Stimulated activated CD4-positive, alpha-beta T cell treated with anti-CD3 and anti-CD28 coated beads, Interleukin-1b, Interleukin-23, amount 100 ng/mL, for 24 hours (primary cell): ENCODE results near the gene NOCT.
A peak's percentile ranks its signal among the peaks of the same experiment; 100 is the strongest.
"Not testable (repeated sequence)": the region's sequence is repeated elsewhere in the genome, so short reads cannot be mapped to it uniquely, and the experiment has no call there.

Experiments
- DNase-seq, 4 experiments: peaks; one replicate each; pipeline ENCODE4 v3.0.0-alpha.2; 2020; ENCODE audit warnings: low read depth in 4 of 4, low spot score in 1 of 4

NOCT gene

DNA sequence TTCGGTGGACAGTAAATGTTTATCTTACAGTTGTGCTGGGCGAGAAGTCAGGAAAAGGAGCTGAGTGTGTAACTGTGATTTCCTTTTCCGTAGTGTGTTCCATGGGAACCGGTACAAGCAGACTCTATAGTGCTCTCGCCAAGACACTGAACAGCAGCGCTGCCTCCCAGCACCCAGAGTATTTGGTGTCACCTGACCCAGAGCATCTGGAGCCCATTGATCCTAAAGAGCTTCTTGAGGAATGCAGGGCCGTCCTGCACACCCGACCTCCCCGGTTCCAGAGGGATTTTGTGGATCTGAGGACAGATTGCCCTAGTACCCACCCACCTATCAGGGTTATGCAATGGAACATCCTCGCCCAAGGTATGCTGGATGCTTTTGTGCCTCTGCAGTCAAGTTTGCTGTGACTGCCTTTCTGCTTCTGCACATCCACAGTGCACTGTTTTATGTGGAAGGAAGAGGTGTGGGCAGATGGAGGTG lies 27.4 kb downstream of the NOCT start:
- no peak for DNase-seq

DNA sequence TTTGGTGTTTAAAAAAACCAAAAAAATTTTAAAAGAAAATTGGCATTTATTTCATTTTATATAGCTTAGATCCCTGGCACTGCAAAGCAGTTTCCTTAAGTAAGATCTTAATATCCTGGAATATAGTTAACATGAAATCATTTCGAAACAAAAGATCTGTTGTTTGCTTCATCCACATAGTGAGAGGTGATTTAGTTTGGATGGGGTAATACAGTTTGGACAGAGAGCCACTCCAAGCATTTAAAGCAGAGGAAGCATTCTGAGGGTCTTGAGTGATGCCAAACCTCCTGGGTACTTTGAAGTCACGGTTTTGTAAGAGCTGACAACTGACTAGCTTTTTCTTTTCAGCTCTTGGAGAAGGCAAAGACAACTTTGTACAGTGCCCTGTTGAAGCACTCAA lies 28.7 kb downstream of the NOCT start:
- DNase-seq: no peak

DNA sequence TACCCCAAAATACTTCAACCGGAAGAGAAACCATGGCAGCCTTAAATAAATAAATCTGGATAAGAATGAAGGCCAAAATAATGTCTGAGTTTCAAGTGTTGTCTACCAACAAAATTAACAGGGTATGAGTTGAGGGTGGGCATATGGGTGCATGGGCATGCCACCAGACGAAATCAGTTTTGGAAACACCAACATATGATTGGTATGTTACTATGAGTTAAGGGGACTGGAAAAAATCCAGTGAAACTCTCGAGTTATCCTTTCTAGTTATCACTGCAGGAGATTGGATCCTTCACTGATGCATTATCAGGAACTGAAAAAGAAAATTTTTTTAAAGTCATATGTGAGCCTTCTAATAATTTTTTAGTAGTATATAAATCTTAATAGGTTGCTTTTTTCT lies 32.4 kb downstream of the NOCT start:
- no peak for DNase-seq

DNA sequence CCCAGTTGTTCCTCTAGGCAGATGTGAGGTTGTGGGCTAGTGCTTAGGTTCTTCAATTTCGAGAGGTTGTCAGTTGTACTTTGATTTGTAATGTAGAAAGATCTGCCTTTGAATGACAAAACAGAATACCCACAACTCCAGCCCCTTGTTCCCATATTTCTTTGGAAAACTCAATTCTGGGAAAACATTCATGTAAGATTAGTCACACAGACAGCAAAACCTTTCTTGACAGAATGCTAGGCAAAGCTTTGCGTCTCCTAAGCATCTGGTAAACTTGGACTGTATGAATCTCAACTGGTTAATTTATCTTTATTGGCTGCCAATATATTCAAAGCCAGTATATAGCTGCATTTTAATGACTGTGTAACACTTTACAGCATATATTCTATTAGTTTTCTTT lies 34.9 kb downstream of the NOCT start:
- DNase-seq: no peak

DNA sequence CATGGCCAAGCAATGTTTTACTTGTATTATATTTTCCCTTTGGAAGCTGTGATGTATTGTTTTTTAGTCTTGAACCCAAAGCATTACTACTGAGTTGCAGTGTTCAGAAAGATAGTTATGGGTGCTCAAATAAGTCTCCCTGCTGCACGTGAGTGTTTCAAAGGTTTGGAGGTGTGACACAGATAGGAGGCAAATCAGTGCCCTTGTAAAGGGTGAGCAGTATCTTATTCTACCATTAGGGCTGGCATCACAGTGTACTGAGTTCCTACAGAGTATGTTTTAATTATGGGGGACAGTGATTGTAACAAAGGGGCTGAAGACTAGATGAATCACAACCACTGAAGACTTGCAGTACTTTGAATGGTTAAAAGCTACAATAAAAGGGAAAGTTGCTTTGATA lies 38.3 kb downstream of the NOCT start:
- DNase-seq: no peak

DNA sequence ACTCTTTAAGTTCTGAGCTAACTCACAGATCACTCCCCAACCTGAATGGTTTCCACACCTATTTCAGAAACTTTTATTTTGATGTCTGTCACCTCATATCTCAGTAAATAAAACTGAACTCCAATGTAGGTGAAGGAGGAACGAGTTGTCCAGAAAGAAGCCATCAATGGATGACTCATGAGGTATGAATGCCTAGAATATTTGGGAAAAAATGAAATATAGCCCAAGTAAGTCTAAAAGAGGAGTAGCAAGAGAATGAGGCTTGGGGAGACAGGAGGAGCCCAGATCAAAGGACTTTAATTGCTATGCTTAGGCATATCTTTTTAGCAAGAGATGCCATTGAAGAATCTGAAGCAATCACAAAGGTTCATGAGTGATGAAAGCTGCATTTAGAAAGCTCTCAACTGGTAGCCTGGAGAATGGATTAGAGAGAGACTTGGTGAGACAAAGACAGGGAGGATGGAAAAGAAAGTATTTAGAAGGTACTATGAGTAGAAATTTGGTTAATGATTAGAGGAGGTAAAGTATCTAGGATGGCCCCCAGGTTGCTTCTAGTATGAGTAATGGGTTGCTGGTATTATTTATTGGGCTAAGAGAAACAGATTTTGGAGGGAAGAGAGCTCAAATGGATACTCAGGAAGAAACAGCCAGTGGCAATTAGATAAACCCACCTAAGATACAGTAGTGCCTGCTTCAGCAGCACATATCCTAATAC lies 39.4 kb downstream of the NOCT start:
- no peak for DNase-seq

DNA sequence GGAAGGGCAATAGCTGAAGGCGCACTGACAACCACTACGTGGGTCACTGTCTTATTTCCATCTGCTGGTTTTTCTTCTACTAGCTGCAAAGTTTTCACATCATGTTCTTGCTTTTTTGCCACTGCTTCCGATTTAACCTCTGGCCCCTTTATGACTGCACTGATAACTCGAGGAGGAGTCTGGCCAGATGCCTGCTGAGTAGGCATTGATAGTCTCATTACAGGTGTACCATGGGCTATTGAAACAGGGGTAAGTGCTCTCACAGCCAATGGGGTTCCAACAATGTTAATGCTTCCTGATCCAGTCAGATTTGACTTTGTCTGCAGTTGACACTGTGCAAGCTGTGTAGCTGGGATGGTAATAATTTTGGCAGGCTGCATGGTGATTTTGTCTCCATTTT lies 43.4 kb downstream of the NOCT start:
- not testable (repeated sequence) for DNase-seq

DNA sequence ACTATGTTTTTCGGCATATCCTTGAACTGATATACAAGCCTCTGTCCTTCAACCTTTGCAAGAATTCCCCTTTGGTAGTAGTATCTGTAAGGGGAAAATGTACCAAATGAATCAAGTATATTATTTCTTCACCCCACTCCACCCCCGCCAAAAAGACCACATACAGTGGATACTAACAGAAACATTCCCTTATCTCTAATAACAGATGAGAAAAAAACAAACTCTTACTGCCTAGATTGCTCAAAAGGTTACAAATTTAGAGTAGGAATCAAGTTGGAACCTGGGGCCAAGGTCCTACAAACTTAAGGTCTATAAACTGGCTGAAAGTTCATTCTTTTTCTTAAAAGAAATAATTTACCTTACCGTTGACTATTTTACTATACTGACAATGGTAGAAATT lies 45.0 kb downstream of the NOCT start:
- DNase-seq: no peak

DNA sequence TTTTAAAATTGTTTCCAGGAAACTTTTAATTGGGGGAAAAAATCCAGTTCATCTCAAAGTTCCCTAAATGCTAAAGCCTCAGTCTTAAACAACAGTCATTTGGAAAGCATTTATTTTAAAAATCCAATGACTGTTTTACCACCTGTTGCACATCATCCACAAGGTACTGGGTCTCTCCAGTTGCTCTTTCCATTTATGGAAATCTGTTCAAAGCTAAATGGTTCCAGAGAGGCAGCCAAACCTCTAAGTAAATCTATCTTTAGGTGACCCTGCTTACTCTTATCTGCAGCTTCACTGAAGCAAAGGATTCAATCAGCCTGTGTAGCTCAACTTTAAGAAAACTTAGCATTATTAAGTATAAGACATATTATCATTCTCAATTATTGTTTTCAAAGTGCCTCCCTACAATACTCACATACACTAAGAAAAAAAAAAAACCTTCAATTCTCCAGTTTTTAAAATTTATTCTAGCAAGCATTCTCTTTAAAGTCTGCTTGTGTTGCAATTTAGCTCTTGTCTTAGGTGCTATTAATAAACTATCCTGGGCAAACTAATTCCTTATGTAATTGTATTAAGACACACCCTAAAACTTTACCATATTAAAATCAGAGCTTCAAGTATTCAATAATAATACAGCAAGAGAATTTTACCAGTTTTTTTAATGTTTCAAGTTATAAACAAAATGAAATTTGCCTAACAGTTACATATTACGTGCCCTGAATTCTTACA lies 60.6 kb downstream of the NOCT start:
- DNase-seq: no peak

DNA sequence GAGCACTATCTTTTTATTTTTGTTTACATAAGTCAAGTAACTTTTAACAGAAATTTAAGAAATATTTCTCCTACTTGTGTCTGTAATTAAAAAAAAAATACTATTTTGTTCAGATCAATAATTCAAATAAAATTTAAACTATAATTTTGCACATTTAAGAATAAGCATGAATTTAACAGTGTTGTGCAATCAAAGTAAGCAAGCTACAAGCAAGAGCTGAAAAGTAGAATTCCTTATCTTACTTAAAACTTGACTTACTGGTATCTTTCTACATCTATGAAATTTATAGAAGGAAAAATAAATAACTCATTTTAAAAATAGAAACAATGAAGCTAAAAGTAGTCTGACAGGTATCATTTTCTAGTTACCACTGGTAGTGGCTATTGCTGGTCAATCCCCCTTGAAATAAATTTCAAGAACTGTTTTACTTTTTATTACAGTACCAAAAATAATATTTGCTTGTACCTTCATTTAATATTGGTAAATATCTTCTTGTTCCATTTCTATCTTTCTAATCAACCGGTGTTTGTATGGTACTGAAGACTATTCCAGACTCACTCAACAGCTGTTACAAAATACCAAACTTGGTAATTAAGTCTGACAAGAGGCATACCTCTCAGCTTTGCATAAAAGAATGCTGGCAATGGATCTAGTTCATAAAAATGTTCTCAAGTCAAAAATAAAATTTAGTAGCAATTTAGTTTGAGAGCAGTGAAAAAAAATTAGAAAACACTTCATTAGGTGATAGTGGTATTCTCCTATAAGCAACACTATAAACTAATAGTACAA lies 62.2 kb downstream of the NOCT start:
- no peak for DNase-seq

DNA sequence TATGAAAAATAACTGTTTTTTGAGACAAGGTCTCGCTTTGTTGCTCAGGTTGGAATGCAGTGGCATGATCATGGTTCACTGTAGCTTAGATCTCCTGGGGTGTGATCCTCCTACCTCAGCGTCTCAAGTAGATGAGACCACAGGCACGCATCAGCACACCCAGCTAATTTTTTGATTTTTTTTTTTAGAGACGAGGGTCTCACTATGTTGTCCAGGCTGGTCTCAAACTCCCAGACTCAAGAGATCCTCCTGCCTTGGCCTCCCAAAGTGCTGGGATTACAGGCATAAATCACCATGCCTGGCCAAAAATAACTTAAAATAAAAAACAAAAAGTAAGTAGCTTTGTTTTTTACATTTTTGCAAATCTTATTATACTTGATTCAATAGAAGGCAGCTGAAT lies 63.3 kb downstream of the NOCT start:
- DNase-seq: no peak

DNA sequence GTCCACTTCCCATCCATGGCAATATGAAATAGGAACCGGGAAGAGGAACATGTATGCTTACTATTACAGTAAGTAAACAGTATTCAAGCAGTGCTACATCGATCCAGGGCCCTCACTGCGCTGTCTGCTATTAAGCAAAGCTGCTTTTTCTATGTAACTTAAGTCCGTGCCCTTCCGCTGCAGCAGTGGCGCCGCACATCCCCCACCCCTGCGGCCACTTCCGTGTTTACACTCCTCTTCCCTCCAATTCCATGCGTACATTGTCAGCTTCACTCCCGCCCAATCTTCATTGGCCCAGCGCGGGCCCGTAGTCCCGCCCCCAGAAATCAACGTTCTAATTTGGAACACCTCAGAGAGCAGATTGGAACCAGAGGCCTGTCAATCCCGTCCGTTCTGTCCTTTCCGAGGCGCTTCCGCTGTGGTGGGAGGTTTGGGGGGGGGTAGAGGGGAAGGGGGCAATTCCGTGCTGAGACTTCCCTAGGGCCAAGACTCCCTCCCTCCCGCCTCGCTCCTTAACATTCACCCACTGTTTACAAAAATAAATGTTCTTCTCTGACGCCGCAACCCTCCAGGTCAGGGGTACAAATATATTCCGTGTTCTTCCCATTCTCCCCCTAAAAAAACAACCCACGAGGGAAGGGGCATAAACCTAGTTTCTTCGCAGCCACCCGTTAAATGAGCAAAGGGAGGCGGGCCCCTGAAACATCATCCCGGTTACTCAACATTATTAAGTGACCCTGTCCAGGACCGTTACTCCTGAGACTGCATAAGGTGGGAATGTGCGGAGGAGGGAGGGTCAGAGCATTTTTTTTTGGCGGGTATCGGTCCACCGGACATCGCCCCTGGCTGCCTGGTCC lies 67.4 kb downstream of the NOCT start:
- peak; percentile 62 to 88 (median 72) for DNase-seq

DNA sequence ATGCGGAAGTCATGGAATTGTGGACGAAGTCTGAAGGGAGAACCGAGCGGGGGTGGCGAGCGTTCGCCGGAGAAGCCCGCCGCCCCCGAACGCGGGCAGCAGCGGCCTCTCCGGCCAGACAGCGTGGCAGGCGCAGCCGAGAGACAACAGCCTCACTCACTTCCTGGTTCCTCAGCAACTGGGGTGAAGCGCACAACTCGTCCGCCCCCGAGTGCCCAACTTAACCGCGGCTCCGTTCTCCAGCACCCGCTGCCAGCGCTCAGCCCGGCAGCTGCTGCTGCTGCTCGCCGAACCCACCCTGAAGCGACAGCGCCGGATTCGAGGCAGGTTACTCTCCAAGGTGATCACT lies 68.0 kb downstream of the NOCT start:
- peak in 3 of 4 experiments; percentile 19 to 45 (median 37) for DNase-seq

DNA sequence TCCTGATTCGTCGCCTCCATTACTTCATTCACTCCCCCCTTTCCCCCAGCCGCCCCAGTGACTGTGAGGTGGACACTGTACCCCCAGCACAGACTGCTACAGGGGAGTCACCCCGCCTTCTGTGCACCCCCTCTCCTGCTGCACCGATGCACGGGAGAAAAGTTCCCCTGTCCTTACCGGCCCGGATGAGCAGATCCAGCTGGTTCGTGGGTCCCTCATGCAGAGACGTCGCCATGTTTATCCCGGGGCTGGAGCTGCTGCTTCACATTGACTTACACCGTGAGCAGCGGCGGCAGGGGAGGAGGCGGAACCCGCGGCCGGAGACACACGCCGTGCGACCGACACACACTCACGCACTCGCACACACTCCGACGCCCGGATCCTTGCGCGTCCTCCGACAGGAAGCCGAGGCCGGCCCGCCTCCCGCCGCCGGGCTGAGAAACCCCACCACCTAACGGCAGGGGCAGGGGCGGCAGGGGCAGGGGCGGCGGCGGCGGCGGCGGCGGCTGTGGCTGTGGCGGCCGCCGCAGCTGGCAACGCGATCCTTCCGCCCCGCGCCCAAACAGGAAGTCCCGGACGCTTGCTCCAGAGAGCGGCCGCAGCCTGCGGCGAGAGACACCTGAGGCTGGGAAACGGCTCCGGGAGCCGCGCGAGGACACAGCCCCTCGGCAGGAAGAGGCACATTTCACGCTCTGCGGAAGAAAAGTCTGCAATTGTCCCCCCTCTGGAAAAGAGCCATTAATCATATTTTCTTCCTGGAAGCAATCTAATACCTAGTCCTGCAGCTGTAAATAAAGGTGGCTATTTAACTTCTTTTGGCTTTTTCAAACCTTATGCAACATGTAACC lies 68.6 kb downstream of the NOCT start:
- DNase-seq: peak; percentile 62 to 84 (median 74)

DNA sequence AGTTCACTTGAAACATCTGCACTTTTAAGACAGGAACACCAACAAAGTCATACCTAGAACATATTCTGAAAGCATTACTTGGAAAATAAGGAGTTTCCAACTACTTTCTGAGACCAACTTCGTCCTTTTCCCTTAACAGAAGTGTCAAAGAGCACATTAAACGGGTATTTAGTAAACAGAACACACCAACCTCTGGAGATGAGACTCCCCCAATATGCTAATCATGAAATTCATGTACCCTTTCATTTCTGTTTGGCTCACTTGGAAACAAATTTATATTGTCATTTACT lies 69.2 kb downstream of the NOCT start:
- no peak for DNase-seq

DNA sequence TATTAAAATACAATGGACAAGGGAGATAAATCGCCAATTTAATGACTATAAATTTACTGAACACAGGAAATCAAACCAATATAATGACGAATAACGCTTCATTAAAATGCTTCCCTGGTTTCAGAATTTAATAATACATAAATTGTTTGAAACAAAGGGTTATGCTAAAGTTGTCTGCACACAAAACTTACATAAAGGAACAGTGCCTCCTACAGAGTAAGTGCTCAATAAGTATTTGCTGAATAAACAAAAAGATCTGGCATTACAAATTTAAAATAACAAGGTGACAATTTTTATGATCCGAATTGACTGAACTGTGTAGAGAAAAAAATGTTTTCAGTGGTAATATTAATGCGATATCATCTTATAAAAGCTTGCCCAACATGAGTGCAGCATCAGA lies 69.6 kb downstream of the NOCT start:
- no peak for DNase-seq

DNA sequence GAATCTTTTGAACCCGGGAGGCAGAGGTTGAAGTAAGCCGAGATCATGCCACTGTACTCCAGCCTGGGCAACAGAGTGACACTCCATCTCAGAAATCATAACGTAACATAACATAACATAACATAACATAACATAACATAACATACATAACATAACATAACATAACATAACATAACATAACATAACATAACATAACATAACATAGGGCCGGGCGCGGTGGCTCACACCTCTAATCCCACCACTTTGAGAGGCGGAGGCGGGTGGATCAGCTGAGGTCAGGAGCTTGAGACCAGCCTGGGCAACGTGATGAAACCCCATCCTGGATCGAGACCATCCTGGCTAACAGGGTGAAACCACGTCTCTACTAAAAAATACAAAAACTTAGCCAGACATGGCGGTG lies 76.7 kb downstream of the NOCT start:
- DNase-seq: no peak
